Measurements from ENCODE around the gene PLCH2.

DNA sequence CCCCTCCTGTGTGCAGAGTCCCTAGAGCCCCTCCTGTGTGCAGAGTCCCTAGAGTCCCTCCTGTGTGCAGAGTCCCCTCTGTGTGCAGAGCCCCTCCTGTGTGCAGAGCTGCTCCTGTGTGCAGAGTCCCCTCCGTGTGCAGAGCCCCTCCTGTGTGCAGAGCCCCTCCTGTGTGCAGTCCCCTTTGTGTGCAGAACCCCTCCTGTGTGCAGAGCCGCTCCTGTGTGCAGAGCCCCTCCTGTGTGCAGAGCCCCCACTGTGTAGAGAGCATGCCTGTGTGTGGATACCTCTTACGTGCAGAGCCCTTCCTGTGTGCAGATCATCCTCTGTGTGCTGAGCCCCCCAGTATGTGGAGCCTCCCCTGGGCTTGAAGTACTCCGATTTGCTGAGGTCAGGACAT lies 62.3 kb downstream of the PLCH2 start:
- TF ChIP-seq POLR2A (IDR thresholded peaks at IDR 0.05; ENCODE audit: low read depth, low read length) (no peak), POLR2AphosphoS5 (IDR thresholded peaks at IDR 0.05; ENCODE audit: low read depth, low read length) (no peak), TAF1 (IDR thresholded peaks at IDR 0.05; ENCODE audit: borderline replicate concordance, low read depth, low read length) (no peak)

Data from GM12892 (cell line).